IMR-90 (cell line): ENCODE measurements around the gene PRKN. TPM values are rescaled to one million over a fixed set of nuclear protein-coding genes. Genes with fewer than 3 reads are reported as not detected.

ENCODE experiments used
- ATAC-seq: fragments of 200-7000 bp; cut with Tn5 transposase; 2 replicates; pipeline ENCODE4 v1.9.1; 2020; ENCODE audit warnings: low read depth, mild to moderate bottlenecking, moderate library complexity
- BruUV-seq: library from RNA; stranded (reverse); fragments of 400-500 nt; replicated peaks from 2 replicates; lab custom pipeline; 2021; lab: Mats Ljungman, UMichigan
- CTCF ChIA-PET: fragments of 300-600 bp; formaldehyde crosslinking; extraction: SDS; loops from one replicate; lab custom pipeline; 2021; ENCODE audit warnings: antibody characterized with exemption; lab: Yijun Ruan, JAX
- POLR2A ChIA-PET: fragments of 300-600 bp; sonication (Branson Sonifier 250); formaldehyde crosslinking; loops from one replicate; lab custom pipeline; 2022; ENCODE audit warnings: antibody characterized with exemption; ENCODE audit not compliant: unreplicated experiment; lab: Charles Lee
- DNase-seq: peaks from one replicate; pipeline ENCODE4 v3.0.0; 2013
- H2AFZ ChIP-seq: replicated peaks from 2 replicates; pipeline ENCODE3; 2013; ENCODE audit warnings: low read length, mild to moderate bottlenecking; ENCODE audit not compliant: poor library complexity
- H2AK5ac ChIP-seq: 2 replicates; pipeline ENCODE4 v1.6.1; 2013; ENCODE audit warnings: low read depth, low read length, inconsistent platforms
- H2AK9ac ChIP-seq: replicated peaks from 2 replicates; pipeline ENCODE3; 2013; ENCODE audit warnings: mild to moderate bottlenecking, low read depth, low read length, moderate library complexity; ENCODE audit not compliant: poor library complexity
- H2BK120ac ChIP-seq: 2 replicates; pipeline ENCODE4 v1.6.1; 2013; ENCODE audit warnings: low read depth, low read length, inconsistent platforms
- H2BK15ac ChIP-seq: 3 replicates; pipeline ENCODE4 v1.6.1; 2013; ENCODE audit warnings: low read depth, low read length, inconsistent platforms
- H2BK20ac ChIP-seq: 2 replicates; pipeline ENCODE4 v1.6.1; 2013; ENCODE audit warnings: low read depth, mild to moderate bottlenecking, inconsistent platforms, low read length, moderate library complexity
- H2BK5ac ChIP-seq: 2 replicates; pipeline ENCODE4 v1.6.1; 2013; ENCODE audit warnings: mild to moderate bottlenecking, low read depth, low read length, inconsistent platforms; ENCODE audit not compliant: poor library complexity, severe bottlenecking
- H3K14ac ChIP-seq: replicated peaks from 2 replicates; pipeline ENCODE4 v1.6.1; 2013; ENCODE audit warnings: low read depth, low read length, inconsistent platforms
- H3K18ac ChIP-seq: 2 replicates; pipeline ENCODE4 v1.6.1; 2013; ENCODE audit warnings: low read depth, low read length, control low read depth
- H3K23ac ChIP-seq: 2 replicates; pipeline ENCODE4 v1.6.1; 2013; ENCODE audit warnings: low read depth, low read length, inconsistent platforms
- H3K27ac ChIP-seq: 2 replicates; pipeline ENCODE4 v1.5.1; 2013; ENCODE audit warnings: mild to moderate bottlenecking, control low read depth, low read length; ENCODE audit not compliant: insufficient read depth
- H3K27me3 ChIP-seq: 2 replicates; pipeline ENCODE4 v1.6.1; 2013; ENCODE audit warnings: low read length; ENCODE audit not compliant: control insufficient read depth, insufficient read depth
- H3K36me3 ChIP-seq: 2 replicates; pipeline ENCODE4 v1.6.1; 2013; ENCODE audit warnings: low read length, mixed read lengths; ENCODE audit not compliant: control insufficient read depth, insufficient read depth
- H3K4ac ChIP-seq: 2 replicates; pipeline ENCODE4 v1.6.1; 2013; ENCODE audit warnings: low read depth, low read length, inconsistent platforms
- H3K4me1 ChIP-seq: 2 replicates; pipeline ENCODE4 v1.6.1; 2013; ENCODE audit warnings: low read length, mixed read lengths; ENCODE audit not compliant: control insufficient read depth, insufficient read depth
- H3K4me2 ChIP-seq: 2 replicates; pipeline ENCODE4 v1.6.1; 2013; ENCODE audit warnings: low read depth, mild to moderate bottlenecking, control low read depth, low read length, moderate library complexity
- H3K4me3 ChIP-seq: 2 replicates; pipeline ENCODE4 v1.5.1; 2013; ENCODE audit warnings: low read depth, mild to moderate bottlenecking, control low read depth, low read length, moderate library complexity; ENCODE audit not compliant: insufficient read depth
- H3K56ac ChIP-seq: 2 replicates; pipeline ENCODE4 v1.6.1; 2013; ENCODE audit warnings: low read length, inconsistent platforms; ENCODE audit not compliant: insufficient read depth; ENCODE audit errors: extremely low read depth
- H3K79me1 ChIP-seq, 2 experiments: 2 replicates each; pipeline ENCODE4 v1.6.1; 2013; ENCODE audit warnings: low read length in 2 of 2, inconsistent platforms in 1 of 2, low read depth in 1 of 2
- H3K9ac ChIP-seq: 2 replicates; pipeline ENCODE4 v1.6.1; 2013; ENCODE audit warnings: low read depth, low read length, control low read depth
- H3K9me1 ChIP-seq: 2 replicates; pipeline ENCODE4 v1.6.1; 2013; ENCODE audit warnings: low read length, inconsistent platforms; ENCODE audit not compliant: insufficient read depth
- H3K9me3 ChIP-seq: 2 replicates; pipeline ENCODE4 v1.6.1; 2013; ENCODE audit warnings: low read length; ENCODE audit not compliant: control insufficient read depth, insufficient read depth
- H4K20me1 ChIP-seq: 2 replicates; pipeline ENCODE4 v1.6.1; 2013; ENCODE audit warnings: low read length, inconsistent platforms; ENCODE audit not compliant: insufficient read depth
- H4K5ac ChIP-seq: 2 replicates; pipeline ENCODE4 v1.6.1; 2013; ENCODE audit warnings: mild to moderate bottlenecking, low read depth, low read length, control low read depth
- H4K8ac ChIP-seq, 2 experiments: 2 replicates each; pipeline ENCODE4 v1.6.1; 2013; ENCODE audit warnings: low read depth in 2 of 2, low read length in 2 of 2, control low read depth in 1 of 2, inconsistent platforms in 1 of 2
- H4K91ac ChIP-seq: 2 replicates; pipeline ENCODE4 v1.6.1; 2013; ENCODE audit warnings: low read depth, low read length, inconsistent platforms; ENCODE audit not compliant: insufficient read depth
- CHD1 ChIP-seq: IDR thresholded peaks from 2 replicates; pipeline ENCODE4 v1.6.1; 2012; ENCODE audit warnings: low read depth, low read length, improper control_type of control experiment
- CTCF ChIP-seq: conservative IDR thresholded peaks from 2 replicates; pipeline ENCODE4 v1.5.1; 2012; ENCODE audit warnings: mild to moderate bottlenecking, low read depth, low read length, improper control_type of control experiment
- ELK1 ChIP-seq: fragments of 150-350 bp; IDR thresholded peaks from 2 replicates; pipeline ENCODE4 v1.6.1; 2016; ENCODE audit warnings: low read depth, mild to moderate bottlenecking, low read length, moderate library complexity, borderline replicate concordance
- MXI1 ChIP-seq: IDR thresholded peaks from 2 replicates; pipeline ENCODE4 v1.6.1; 2012; ENCODE audit warnings: low read depth, mild to moderate bottlenecking, low read length, moderate library complexity, borderline replicate concordance
- NFE2L2 ChIP-seq: fragments of 150-350 bp; IDR thresholded peaks from 2 replicates; pipeline ENCODE4 v1.6.1; 2016; ENCODE audit warnings: low read depth, mild to moderate bottlenecking, low read length
- RCOR1 ChIP-seq: IDR thresholded peaks from 2 replicates; pipeline ENCODE4 v1.6.1; 2012; ENCODE audit warnings: mild to moderate bottlenecking, low read length, improper control_type of control experiment; ENCODE audit not compliant: insufficient replicate concordance
- RFX5 ChIP-seq: IDR thresholded peaks from 2 replicates; pipeline ENCODE4 v1.8.0; 2012; ENCODE audit warnings: low read depth, mild to moderate bottlenecking, low read length, moderate library complexity
- USF2 ChIP-seq: fragments of 150-350 bp; IDR thresholded peaks from 2 replicates; pipeline ENCODE4 v1.6.1; 2017; ENCODE audit warnings: mild to moderate bottlenecking, antibody characterized with exemption, low read length, low read depth
- WGBS, 2 experiments: methylation state at CpG; one replicate each; pipeline versions ENCODE4 v1.1.5 to v1.1.7; 2013; ENCODE audit warnings: missing lambda C conversion rate in 2 of 2; ENCODE audit not compliant: insufficient read length in 1 of 2; ENCODE audit errors: extremely low coverage in 2 of 2; 5-methylcytosine and 5-hydroxymethylcytosine counted together
- dilution Hi-C: fragments of 300-500 bp; cut with HindIII; formaldehyde crosslinking; loops from one replicate; pipeline ENCODE4 v1.14.3; 2018; ENCODE audit warnings: low sequenced_read_pairs; ENCODE audit not compliant: unreplicated experiment
- in situ Hi-C: fragments of 300-500 bp; cut with MboI; formaldehyde crosslinking; loops from 3 replicates; pipeline ENCODE4 v1.14.3; 2019; ENCODE audit warnings: low sequenced_read_pairs, inconsistent platforms, mixed read lengths
- intact Hi-C: fragments of 100-400 bp; cut with micrococcal nuclease; formaldehyde crosslinking; loops from 2 replicates; pipeline ENCODE4 v1.10.0; 2022
- polyA plus RNA-seq, 3 experiments: library from polyadenylated mRNA; depleted of rRNA; stranded (reverse); fragments of >200 nt; gene quantifications; 2 replicates each; pipeline ENCODE4 v1.2.3, GENCODE V29; 2012; ENCODE audit warnings: low replicate concordance in 1 of 3
- total RNA-seq: library from RNA; depleted of rRNA; stranded (reverse); fragments of >200 nt; gene quantifications from 2 replicates; pipeline ENCODE4 v1.2.3, GENCODE V29; 2012

The PRKN gene
- total and polyA plus RNA-seq, 2 of the 4 experiments (the other 2 are of a cell fraction) = 0.15 to 0.18 TPM

DNA sequence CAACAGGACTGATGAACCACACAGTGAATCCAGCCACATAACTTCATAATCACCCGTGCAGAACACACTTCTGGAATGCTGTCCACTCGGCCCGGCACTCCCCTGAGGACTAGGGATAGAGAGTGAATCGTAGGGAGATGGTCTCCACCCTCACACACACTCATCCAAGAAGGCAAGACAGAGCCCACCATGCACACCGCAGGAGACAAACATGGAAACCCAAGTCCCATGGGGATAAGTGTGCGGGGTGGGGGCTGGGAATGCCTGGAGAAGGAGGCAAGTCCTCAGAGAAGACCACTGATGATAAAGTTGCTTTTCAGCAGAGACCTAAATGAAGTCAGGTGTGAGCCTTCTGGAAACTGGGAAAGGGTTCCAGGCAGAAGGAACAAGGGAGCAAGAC lies 1054.5 kb downstream of the PRKN start:
- Histone ChIP-seq H3K79me1 (no peaks in the 10 kb centered on the region), H3K9me1 (no peaks in the 10 kb centered on the region), H2BK15ac (no peak overlapping the region), H3K4ac (no peak overlapping the region), H2AK9ac (no peak overlapping the region), H4K91ac (no peak overlapping the region), H2BK20ac (no peak overlapping the region), H4K5ac (no peak overlapping the region), H3K36me3 (no peaks in the 10 kb centered on the region), H4K20me1 (no peaks in the 10 kb centered on the region), H2AFZ (no peak overlapping the region), H2BK5ac (no peak overlapping the region), H4K8ac (no peak overlapping the region), H3K27ac (no peak overlapping the region), H3K23ac (no peak overlapping the region), H3K27me3 (no peaks in the 10 kb centered on the region), H3K4me1 (no peaks in the 10 kb centered on the region), H3K56ac (no peak overlapping the region), H3K9me3 (peaks cover 30% of the 10 kb centered on the region), H3K18ac (no peak overlapping the region), H3K9ac (no peak overlapping the region), H2AK5ac (no peak overlapping the region), H2BK120ac (no peak overlapping the region), H3K14ac (no peak overlapping the region), H3K4me2 (no peak overlapping the region), H3K4me3 (no peak overlapping the region)
- ATAC-seq (no peak), DNase-seq (no peak)
- ChIA-PET POLR2A (no interaction called here), CTCF (no interaction called here)
- in situ Hi-C loops (no loop called here), intact Hi-C loops (no loop called here), dilution Hi-C loops (no loop called here)
- TF ChIP-seq CTCF (no peak), RFX5 (no peak), NFE2L2 (no peak), MXI1 (no peak), ELK1 (no peak), USF2 (no peak), CHD1 (no peak), RCOR1 (no peak)
- no CpG with 5 or more reads among the region's 6 CpGs for WGBS, 2 experiments
- BruUV-seq = no TSS peak
